ENCODE data around the gene TEX35.

DNA sequence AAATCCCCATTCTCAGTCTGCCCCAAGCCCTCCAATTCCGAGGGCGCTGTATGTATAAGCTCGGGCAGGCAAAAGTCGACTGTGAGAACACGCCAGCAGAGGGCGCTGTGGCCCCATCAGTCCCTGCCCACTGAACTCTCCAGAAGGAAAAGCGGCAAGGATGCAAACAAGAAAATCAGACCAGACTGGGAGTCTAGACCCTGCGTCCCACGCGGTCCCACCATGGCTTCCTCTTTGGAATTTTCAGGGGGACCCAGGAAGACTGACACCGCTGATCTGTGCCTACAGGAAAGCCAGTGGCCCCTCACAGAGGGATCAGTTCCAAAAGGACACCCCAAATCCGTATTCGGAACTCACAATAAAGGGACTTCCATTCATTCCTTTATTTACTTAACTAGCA is 19.5 kb downstream of the TEX35 start:
- peak; percentile 72 to 83 for TF ChIP-seq CTCF (IDR thresholded peaks at IDR 0.05)
- TF ChIP-seq POLR2A (IDR thresholded peaks at IDR 0.05): no peak
- no peak for TF ChIP-seq POLR2AphosphoS5 (IDR thresholded peaks at IDR 0.05)
- no peak for TF ChIP-seq EP300 (IDR thresholded peaks at IDR 0.05)

All from suprapubic skin (tissue), 4 donors.